Glutamatergic neuron (in vitro differentiated cells): ENCODE measurements around the gene MLLT3. TPM values are rescaled to one million over a fixed set of nuclear protein-coding genes. Genes with fewer than 3 reads are reported as not detected.

Experiments
- DNase-seq: peaks from one replicate; pipeline ENCODE4 v3.0.0; 2022
- H3K27ac Mint-ChIP-seq: one replicate; pipeline ENCODE4 v1.8.0; 2020; ENCODE audit warnings: mild to moderate bottlenecking, mixed read lengths, inconsistent platforms; ENCODE audit not compliant: unreplicated experiment
- H3K27me3 Mint-ChIP-seq: one replicate; pipeline ENCODE4 v1.8.0; 2020; ENCODE audit warnings: mild to moderate bottlenecking, moderate library complexity, mixed read lengths, inconsistent platforms; ENCODE audit not compliant: unreplicated experiment
- H3K36me3 Mint-ChIP-seq: one replicate; pipeline ENCODE4 v1.8.0; 2020; ENCODE audit warnings: mild to moderate bottlenecking, mixed read lengths, inconsistent platforms; ENCODE audit not compliant: unreplicated experiment
- H3K4me1 Mint-ChIP-seq: one replicate; pipeline ENCODE4 v1.8.0; 2020; ENCODE audit warnings: mild to moderate bottlenecking, low read depth, mixed read lengths, inconsistent platforms; ENCODE audit not compliant: unreplicated experiment
- H3K4me3 Mint-ChIP-seq: one replicate; pipeline ENCODE4 v1.8.0; 2020; ENCODE audit warnings: mild to moderate bottlenecking, mixed read lengths, inconsistent platforms; ENCODE audit not compliant: unreplicated experiment
- H3K9me3 Mint-ChIP-seq: one replicate; pipeline ENCODE4 v1.8.0; 2020; ENCODE audit warnings: mild to moderate bottlenecking, moderate library complexity, mixed read lengths, inconsistent platforms; ENCODE audit not compliant: unreplicated experiment
- CTCF ChIP-seq: fragments of 200-600 bp; sonication (generic); IDR thresholded peaks from one replicate; pipeline ENCODE4 v1.5.0; 2021; ENCODE audit not compliant: partially characterized antibody, unreplicated experiment
- total RNA-seq: library from RNA; stranded (reverse); fragmentation: NEBNext Ultra II Directional; extraction: Animal tissue kit (Norgen Biotek cat#: 25700); gene quantifications from one replicate; pipeline ENCODE4 v1.2.1, GENCODE V29; 2021; ENCODE audit not compliant: unreplicated experiment

The MLLT3 gene
- total RNA-seq, 1 donor from 2014 or later: 11.7 TPM

- no peaks in the 10 kb centered on the region for H3K36me3 Mint-ChIP-seq
- H3K9me3 Mint-ChIP-seq: no peaks in the 10 kb centered on the region
- TF ChIP-seq CTCF: no peak
- no peak overlapping the region for H3K27ac Mint-ChIP-seq
- DNase-seq: no peak
- no peak overlapping the region for H3K4me3 Mint-ChIP-seq
- H3K4me1 Mint-ChIP-seq: no peaks in the 10 kb centered on the region
- H3K27me3 Mint-ChIP-seq: no peaks in the 10 kb centered on the region
Observed at GRCh38 chr9:20462410-20462809, 159.9 kb downstream of the MLLT3 start.

GRCh38 chr9:20447291-20447690 lies 175.0 kb downstream of the MLLT3 start:
- no peak overlapping the region for H3K4me3 Mint-ChIP-seq
- no peaks in the 10 kb centered on the region for H3K9me3 Mint-ChIP-seq
- no peak for DNase-seq
- no peak for TF ChIP-seq CTCF
- no peak overlapping the region for H3K27ac Mint-ChIP-seq
- H3K4me1 Mint-ChIP-seq: peaks cover 2% of the 10 kb centered on the region
- no peaks in the 10 kb centered on the region for H3K36me3 Mint-ChIP-seq
- no peaks in the 10 kb centered on the region for H3K27me3 Mint-ChIP-seq

- no peaks in the 10 kb centered on the region for H3K27me3 Mint-ChIP-seq
- no peak overlapping the region for H3K4me3 Mint-ChIP-seq
- H3K27ac Mint-ChIP-seq: no peak overlapping the region
- DNase-seq: no peak
- H3K4me1 Mint-ChIP-seq: peaks cover 2% of the 10 kb centered on the region
- H3K36me3 Mint-ChIP-seq: no peaks in the 10 kb centered on the region
- H3K9me3 Mint-ChIP-seq: no peaks in the 10 kb centered on the region
- no peak for TF ChIP-seq CTCF
Observed at GRCh38 chr9:20446248-20446647, 176.1 kb downstream of the MLLT3 start.

GRCh38 chr9:20442461-20443319 lies 179.6 kb downstream of the MLLT3 start:
- TF ChIP-seq CTCF: no peak
- no peak overlapping the region for H3K4me3 Mint-ChIP-seq
- no peaks in the 10 kb centered on the region for H3K36me3 Mint-ChIP-seq
- H3K27ac Mint-ChIP-seq: no peak overlapping the region
- no peak for DNase-seq
- H3K9me3 Mint-ChIP-seq: no peaks in the 10 kb centered on the region
- H3K4me1 Mint-ChIP-seq: peaks cover 2% of the 10 kb centered on the region
- no peaks in the 10 kb centered on the region for H3K27me3 Mint-ChIP-seq

GRCh38 chr9:20441711-20442423 lies 180.4 kb downstream of the MLLT3 start:
- no peak for TF ChIP-seq CTCF
- Mint-ChIP-seq H3K4me1 (peaks cover 2% of the 10 kb centered on the region), H3K27me3 (no peaks in the 10 kb centered on the region), H3K9me3 (no peaks in the 10 kb centered on the region), H3K36me3 (no peaks in the 10 kb centered on the region), H3K4me3 (no peak overlapping the region), H3K27ac (no peak overlapping the region)
- DNase-seq: no peak
